IPS-20b (cell line): Measurements from ENCODE around the gene TLR6.
"Not testable (repeated sequence)": the region's sequence is repeated elsewhere in the genome, so short reads cannot be mapped to it uniquely, and the experiment has no call there.

ENCODE experiments used
- H3K27ac ChIP-seq: one replicate; pipeline ENCODE4 v1.5.1; 2013; ENCODE audit warnings: low read length
- H3K27me3 ChIP-seq: 2 replicates; pipeline ENCODE4 v1.6.1; 2013; ENCODE audit warnings: mild to moderate bottlenecking, low read length, inconsistent platforms; ENCODE audit not compliant: insufficient read depth
- H3K36me3 ChIP-seq: 2 replicates; pipeline ENCODE4 v1.6.1; 2013; ENCODE audit warnings: low read depth, mild to moderate bottlenecking, inconsistent platforms, low read length, moderate library complexity; ENCODE audit not compliant: insufficient read depth
- H3K4me1 ChIP-seq: 2 replicates; pipeline ENCODE4 v1.6.1; 2013; ENCODE audit warnings: mild to moderate bottlenecking, control low read depth, inconsistent platforms, low read length, moderate library complexity; ENCODE audit not compliant: insufficient read depth
- H3K4me3 ChIP-seq: 2 replicates; pipeline ENCODE4 v1.5.1; 2013; ENCODE audit warnings: mild to moderate bottlenecking, low read length, inconsistent platforms
- H3K9ac ChIP-seq: 2 replicates; pipeline ENCODE4 v1.6.1; 2013; ENCODE audit warnings: low read depth, mild to moderate bottlenecking, inconsistent platforms, low read length, moderate library complexity
- H3K9me3 ChIP-seq: 2 replicates; pipeline ENCODE4 v1.6.1; 2013; ENCODE audit warnings: mild to moderate bottlenecking, low read depth, low read length, inconsistent platforms; ENCODE audit not compliant: insufficient read depth

Gene TLR6

GRCh38 chr4:38780833-38781484, 75.7 kb downstream of the TLR6 start:
- Histone ChIP-seq H3K4me1 (no peaks in the 10 kb centered on the region), H3K36me3 (no peaks in the 10 kb centered on the region), H3K9ac (no peak overlapping the region), H3K9me3 (no peaks in the 10 kb centered on the region), H3K27ac (no peak overlapping the region), H3K4me3 (no peak overlapping the region), H3K27me3 (no peaks in the 10 kb centered on the region)

- Histone ChIP-seq H3K4me1 (no peaks in the 10 kb centered on the region), H3K36me3 (no peaks in the 10 kb centered on the region), H3K27me3 (no peaks in the 10 kb centered on the region), H3K4me3 (no peak overlapping the region), H3K9ac (no peak overlapping the region), H3K27ac (no peak overlapping the region), H3K9me3 (no peaks in the 10 kb centered on the region)
These were observed 76.8 kb downstream of the TLR6 start for GRCh38 chr4:38779790-38780189.

- not testable (repeated sequence) for H3K4me1 ChIP-seq, H3K27me3 ChIP-seq, H3K36me3 ChIP-seq, H3K27ac ChIP-seq, H3K9ac ChIP-seq, H3K4me3 ChIP-seq, H3K9me3 ChIP-seq
These were observed 78.7 kb downstream of the TLR6 start for GRCh38 chr4:38777925-38778324.

- no peaks in the 10 kb centered on the region for H3K9me3 ChIP-seq
- H3K9ac ChIP-seq = no peak overlapping the region
- no peaks in the 10 kb centered on the region for H3K4me1 ChIP-seq
These were observed 81.3 kb downstream of the TLR6 start for GRCh38 chr4:38775326-38775725.

GRCh38 chr4:38774181-38774955, 82.2 kb downstream of the TLR6 start:
- Histone ChIP-seq H3K4me3 (no peak overlapping the region), H3K4me1 (no peaks in the 10 kb centered on the region), H3K27ac (no peak overlapping the region), H3K36me3 (no peaks in the 10 kb centered on the region), H3K9me3 (no peaks in the 10 kb centered on the region), H3K27me3 (no peaks in the 10 kb centered on the region), H3K9ac (no peak overlapping the region)

More at GRCh38 chr4:38775326-38775725, 81.3 kb downstream of the TLR6 start:
- Histone ChIP-seq H3K27ac (no peak overlapping the region), H3K27me3 (no peaks in the 10 kb centered on the region), H3K36me3 (no peaks in the 10 kb centered on the region), H3K4me3 (no peak overlapping the region)
